ENCODE data around the gene HTR1D.

GRCh38 chr1:23208527-23208926 lies 8.8 kb downstream of the HTR1D start:
- no peak for TF ChIP-seq CTCF (conservative IDR thresholded peaks at IDR 0.05)
- no peak for TF ChIP-seq EZH2 (IDR thresholded peaks at IDR 0.05; ENCODE audit: low read depth)

Measured in PC-9 (cell line).